Hepatocyte (in vitro differentiated cells): Measurements from ENCODE around the gene CSF2RB. TPM values are rescaled to one million over a fixed set of nuclear protein-coding genes. Genes with fewer than 3 reads are reported as not detected.

Experiments
- DNase-seq: peaks from one replicate; pipeline ENCODE4 v3.0.0-alpha.2; 2016; ENCODE audit warnings: low spot score
- H2AFZ ChIP-seq: fragments of 200-600 bp; sonication (generic); 2 replicates; pipeline ENCODE4 v1.6.0; 2016; ENCODE audit warnings: antibody characterized with exemption, mild to moderate bottlenecking
- H3K27ac ChIP-seq: fragments of 200-600 bp; sonication (generic); 2 replicates; pipeline ENCODE4 v1.5.1; 2016; ENCODE audit warnings: mild to moderate bottlenecking
- H3K27me3 ChIP-seq: fragments of 200-600 bp; sonication (generic); 2 replicates; pipeline ENCODE4 v1.6.1; 2016
- H3K36me3 ChIP-seq: fragments of 200-600 bp; sonication (generic); replicated peaks from 2 replicates; pipeline ENCODE4 v1.5.1; 2016; ENCODE audit warnings: low read depth; ENCODE audit not compliant: insufficient read depth
- H3K4me1 ChIP-seq: fragments of 200-600 bp; sonication (generic); 2 replicates; pipeline ENCODE4 v1.5.1; 2016; ENCODE audit warnings: mild to moderate bottlenecking, moderate library complexity; ENCODE audit not compliant: insufficient read depth
- H3K4me2 ChIP-seq: fragments of 200-600 bp; sonication (generic); 2 replicates; pipeline ENCODE4 v1.6.0; 2016
- H3K4me3 ChIP-seq: fragments of 200-600 bp; sonication (generic); 2 replicates; pipeline ENCODE4 v1.5.1; 2016; ENCODE audit warnings: mild to moderate bottlenecking
- H3K79me2 ChIP-seq: fragments of 200-600 bp; sonication (generic); 2 replicates; pipeline ENCODE4 v1.6.0; 2017; ENCODE audit warnings: mild to moderate bottlenecking
- H3K9me2 ChIP-seq: fragments of 200-600 bp; sonication (generic); replicated peaks from 2 replicates; pipeline ENCODE4 v1.6.0; 2017; ENCODE audit warnings: mild to moderate bottlenecking; ENCODE audit not compliant: insufficient read depth
- H3K9me3 ChIP-seq: fragments of 200-600 bp; sonication (generic); 2 replicates; pipeline ENCODE4 v1.5.1; 2016; ENCODE audit warnings: low read depth, mild to moderate bottlenecking
- H4K20me1 ChIP-seq: fragments of 200-600 bp; sonication (generic); 2 replicates; pipeline ENCODE4 v1.6.0; 2016; ENCODE audit warnings: mild to moderate bottlenecking; ENCODE audit not compliant: insufficient read depth, poor library complexity, severe bottlenecking
- EZH2 ChIP-seq: fragments of 200-600 bp; sonication (generic); IDR thresholded peaks from 2 replicates; pipeline ENCODE4 v1.6.1; 2016; ENCODE audit warnings: antibody characterized with exemption, mild to moderate bottlenecking, borderline replicate concordance
- EZH2phosphoT487 ChIP-seq: fragments of 200-600 bp; sonication (generic); IDR thresholded peaks from one replicate; pipeline ENCODE4 v1.6.1; 2018; ENCODE audit warnings: antibody characterized with exemption, mild to moderate bottlenecking, low read depth, moderate library complexity; ENCODE audit not compliant: unreplicated experiment, severe bottlenecking
- WGBS: methylation state at CpG from one replicate; pipeline ENCODE4 v1.1.6; 2016; ENCODE audit warnings: low lambda C conversion rate; ENCODE audit errors: missing lambda C conversion rate; 5-methylcytosine and 5-hydroxymethylcytosine counted together
- polyA plus RNA-seq: library from polyadenylated mRNA; unstranded; fragments of >200 nt; fragmentation: Nextera tagmentation; extraction: Ambion mirVana; gene quantifications from 2 replicates; pipeline ENCODE4 v1.2.1, GENCODE V29; 2016
- total RNA-seq: library from RNA; depleted of rRNA; stranded (reverse); fragments of >200 nt; gene quantifications from 2 replicates; pipeline ENCODE4 v1.2.3, GENCODE V29; 2014
- TF ChIP-seq, protein P1 (sequence below): fragments of 200-600 bp; sonication (generic); IDR thresholded peaks from 2 replicates; pipeline ENCODE4 v1.5.1; 2016; ENCODE audit warnings: antibody characterized with exemption, mild to moderate bottlenecking; ENCODE audit not compliant: poor library complexity

CSF2RB gene
- total RNA-seq = 0.28 and 0.83 TPM in 2 replicates
- polyA plus RNA-seq = not detected in 2 replicates

DNA sequence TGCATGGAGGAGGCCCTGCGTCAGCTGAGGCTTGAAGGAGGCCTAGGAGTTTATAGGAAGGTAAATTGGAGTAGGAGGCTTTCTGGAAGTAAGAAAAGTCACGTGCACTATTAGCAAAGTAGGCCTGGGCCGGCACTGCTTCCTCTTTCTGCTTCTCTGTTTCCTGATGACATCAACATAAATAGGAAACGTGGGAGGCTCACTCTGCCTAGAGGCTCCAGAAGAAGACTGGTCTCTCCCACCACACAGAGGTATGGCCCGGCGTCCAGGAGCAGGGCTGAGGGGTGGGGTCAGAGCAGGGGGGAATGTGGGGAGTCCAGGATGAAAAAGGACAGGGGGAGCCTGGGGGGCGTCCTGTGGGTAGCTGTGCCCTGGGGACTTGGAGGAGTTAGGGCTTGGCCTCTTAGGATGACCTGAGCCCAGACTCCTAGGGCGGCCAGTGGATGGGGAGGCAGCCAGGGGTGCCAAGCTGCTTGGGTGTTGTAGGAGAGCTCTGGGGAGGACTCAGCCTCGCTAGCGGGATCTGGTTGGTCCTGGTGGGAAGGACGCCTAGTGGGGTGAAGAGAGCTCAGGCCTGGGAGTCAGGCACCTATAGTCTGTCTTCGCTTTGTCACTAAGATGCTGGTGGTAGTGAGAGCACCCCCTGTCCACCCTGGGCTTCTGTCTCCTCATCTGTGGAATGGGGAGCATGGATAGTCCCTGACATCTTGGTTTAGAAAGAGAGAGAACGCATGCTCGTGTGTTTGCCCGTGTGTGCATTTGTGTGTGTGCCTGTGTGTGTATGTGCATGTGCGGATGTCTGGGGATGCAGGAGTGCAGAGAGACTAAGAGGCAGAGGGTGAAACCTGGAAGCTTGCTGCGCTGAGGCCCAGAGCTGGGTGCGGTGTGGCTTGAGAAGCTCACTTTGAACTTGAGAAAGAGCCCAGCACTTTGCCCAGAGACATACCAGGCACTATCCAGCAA lies at the start of gene CSF2RB:
TSS of gene CSF2RB (plus strand) at position 202 of the 963 bp plus-strand sequence. CDS start 8,580 bp downstream, outside the sequence.
- WGBS = 85% methylated on average over 17 of the region's 18 CpGs
- DNase-seq = no peak
- no peak within 1 kb of the TSS for H3K4me2 ChIP-seq
- no peaks in the 10 kb centered on the region for H3K9me3 ChIP-seq
- H4K20me1 ChIP-seq = no peaks in the 10 kb centered on the region
- no peaks in the 10 kb centered on the region for H3K36me3 ChIP-seq
- TF ChIP-seq EZH2phosphoT487 (no peak), EZH2 (no peak)
- TF ChIP-seq, protein P1, sequence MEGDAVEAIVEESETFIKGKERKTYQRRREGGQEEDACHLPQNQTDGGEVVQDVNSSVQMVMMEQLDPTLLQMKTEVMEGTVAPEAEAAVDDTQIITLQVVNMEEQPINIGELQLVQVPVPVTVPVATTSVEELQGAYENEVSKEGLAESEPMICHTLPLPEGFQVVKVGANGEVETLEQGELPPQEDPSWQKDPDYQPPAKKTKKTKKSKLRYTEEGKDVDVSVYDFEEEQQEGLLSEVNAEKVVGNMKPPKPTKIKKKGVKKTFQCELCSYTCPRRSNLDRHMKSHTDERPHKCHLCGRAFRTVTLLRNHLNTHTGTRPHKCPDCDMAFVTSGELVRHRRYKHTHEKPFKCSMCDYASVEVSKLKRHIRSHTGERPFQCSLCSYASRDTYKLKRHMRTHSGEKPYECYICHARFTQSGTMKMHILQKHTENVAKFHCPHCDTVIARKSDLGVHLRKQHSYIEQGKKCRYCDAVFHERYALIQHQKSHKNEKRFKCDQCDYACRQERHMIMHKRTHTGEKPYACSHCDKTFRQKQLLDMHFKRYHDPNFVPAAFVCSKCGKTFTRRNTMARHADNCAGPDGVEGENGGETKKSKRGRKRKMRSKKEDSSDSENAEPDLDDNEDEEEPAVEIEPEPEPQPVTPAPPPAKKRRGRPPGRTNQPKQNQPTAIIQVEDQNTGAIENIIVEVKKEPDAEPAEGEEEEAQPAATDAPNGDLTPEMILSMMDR = no peak
- H3K27me3 ChIP-seq = peaks cover 5% of the 10 kb centered on the region
- no peaks in the 10 kb centered on the region for H3K4me1 ChIP-seq
- H3K4me3 ChIP-seq = no peak within 1 kb of the TSS
- no peaks in the 10 kb centered on the region for H3K9me2 ChIP-seq
- no peaks in the 10 kb centered on the region for H3K79me2 ChIP-seq
- H2AFZ ChIP-seq = no peak within 1 kb of the TSS
- H3K27ac ChIP-seq = no peak within 1 kb of the TSS

DNA sequence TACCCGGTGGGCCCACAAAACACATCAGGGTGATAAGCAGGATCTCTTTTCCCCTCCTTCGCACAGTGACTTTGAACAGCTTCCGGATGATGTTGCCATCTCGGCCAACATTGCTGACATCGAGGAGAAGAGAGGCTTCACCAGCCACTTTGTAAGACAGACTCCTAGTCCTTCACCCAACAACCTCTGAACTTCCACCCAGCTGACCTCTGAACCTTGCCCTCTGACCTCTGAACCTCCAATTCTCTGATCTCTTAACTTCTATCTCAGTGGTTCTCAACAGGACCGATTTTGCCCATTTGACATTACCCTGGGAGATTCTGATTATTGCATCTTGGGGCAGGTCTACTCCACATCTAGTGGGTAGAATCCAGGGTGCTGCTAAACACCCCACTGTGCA lies 49.4 kb upstream of the CSF2RB start:
- Histone ChIP-seq H3K27ac (no peak overlapping the region), H2AFZ (no peak overlapping the region), H4K20me1 (no peaks in the 10 kb centered on the region), H3K9me3 (no peaks in the 10 kb centered on the region), H3K27me3 (peaks cover 10% of the 10 kb centered on the region), H3K4me1 (no peaks in the 10 kb centered on the region), H3K9me2 (no peaks in the 10 kb centered on the region), H3K36me3 (no peaks in the 10 kb centered on the region), H3K4me3 (no peak overlapping the region), H3K79me2 (no peaks in the 10 kb centered on the region), H3K4me2 (no peak overlapping the region)
- TF ChIP-seq EZH2phosphoT487 = no peak
- TF ChIP-seq EZH2 = no peak
- TF ChIP-seq, protein P1 = no peak
- WGBS = 91% methylated on average over 6 of the region's 6 CpGs
- DNase-seq = no peak

DNA sequence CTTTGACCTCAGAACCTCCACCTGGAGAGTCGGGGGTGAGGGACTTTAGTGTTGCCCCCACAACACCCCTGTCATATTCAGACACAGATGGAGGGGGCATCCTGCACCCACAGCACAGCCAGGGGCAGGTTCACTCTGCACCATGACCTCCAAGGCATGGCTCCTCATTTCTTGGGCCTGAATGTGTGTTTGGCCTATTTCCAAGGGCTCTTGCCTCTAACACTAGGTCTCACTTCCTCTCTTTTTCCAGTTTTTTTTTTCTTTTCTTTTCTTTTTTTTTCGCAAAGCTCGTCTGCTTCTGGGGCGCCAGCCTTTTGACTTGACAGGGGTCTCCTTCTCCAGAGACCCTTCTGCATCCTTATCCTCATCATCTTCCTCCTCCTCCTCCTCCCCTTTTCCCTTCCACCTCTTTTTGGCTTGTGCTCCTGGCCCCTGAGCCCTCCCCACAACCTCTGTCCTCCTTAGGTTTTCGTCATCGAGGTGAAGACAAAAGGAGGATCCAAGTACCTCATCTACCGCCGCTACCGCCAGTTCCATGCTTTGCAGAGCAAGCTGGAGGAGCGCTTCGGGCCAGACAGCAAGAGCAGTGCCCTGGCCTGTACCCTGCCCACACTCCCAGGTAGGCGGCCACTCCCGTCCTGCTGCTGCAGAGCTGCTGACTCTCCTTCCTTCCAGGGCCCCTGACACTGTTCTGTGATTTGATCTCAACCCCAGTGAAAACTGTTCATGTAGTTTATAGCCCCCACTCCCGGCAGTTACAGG lies 48.8 kb upstream of the CSF2RB start:
- TF ChIP-seq, protein P1 = no peak
- H4K20me1 ChIP-seq = no peaks in the 10 kb centered on the region
- WGBS = 91% methylated on average over 14 of the region's 14 CpGs
- no peak overlapping the region for H3K27ac ChIP-seq
- H3K79me2 ChIP-seq = no peaks in the 10 kb centered on the region
- no peaks in the 10 kb centered on the region for H3K36me3 ChIP-seq
- H3K27me3 ChIP-seq = peaks cover 17% of the 10 kb centered on the region
- H2AFZ ChIP-seq = no peak overlapping the region
- H3K9me3 ChIP-seq = no peaks in the 10 kb centered on the region
- H3K9me2 ChIP-seq = no peaks in the 10 kb centered on the region
- H3K4me3 ChIP-seq = no peak overlapping the region
- DNase-seq = no peak
- no peak overlapping the region for H3K4me2 ChIP-seq
- no peaks in the 10 kb centered on the region for H3K4me1 ChIP-seq
